Nephron (organoid): ENCODE measurements around the gene TRAPPC3.
"Not testable (repeated sequence)": the region's sequence is repeated elsewhere in the genome, so short reads cannot be mapped to it uniquely, and the experiment has no call there.

ENCODE experiments used
- H3K27ac Mint-ChIP-seq, 3 experiments: 2 replicates each; pipeline ENCODE4 v1.8.0; 2020; ENCODE audit warnings: mixed read lengths in 3 of 3, mild to moderate bottlenecking in 2 of 3, moderate library complexity in 1 of 3
- H3K27me3 Mint-ChIP-seq: 2 replicates; pipeline ENCODE4 v1.8.0; 2021; ENCODE audit warnings: low read depth, mild to moderate bottlenecking, moderate library complexity, mixed read lengths
- H3K36me3 Mint-ChIP-seq: 2 replicates; pipeline ENCODE4 v1.8.0; 2020; ENCODE audit warnings: low read depth, mixed read lengths
- H3K4me1 Mint-ChIP-seq: 2 replicates; pipeline ENCODE4 v1.8.0; 2020; ENCODE audit warnings: mixed read lengths
- H3K4me3 Mint-ChIP-seq, 3 experiments: 2 replicates each; pipeline ENCODE4 v1.8.0; 2020; ENCODE audit warnings: mild to moderate bottlenecking in 3 of 3, mixed read lengths in 3 of 3, moderate library complexity in 2 of 3
- H3K9me3 Mint-ChIP-seq: 2 replicates; pipeline ENCODE4 v1.8.0; 2020; ENCODE audit warnings: mixed read lengths
- CTCF ChIP-seq, 3 experiments: fragments of 200-600 bp; sonication (generic); IDR thresholded peaks; one replicate each; pipeline ENCODE4 v1.5.0; 2021; ENCODE audit warnings: antibody characterized with exemption in 3 of 3; ENCODE audit not compliant: unreplicated experiment in 3 of 3

The TRAPPC3 gene

GRCh38 chr1:36162680-36163239, 13.5 kb upstream of the TRAPPC3 start:
- no peak for TF ChIP-seq CTCF (IDR thresholded peaks at IDR 0.05; ENCODE audit: unreplicated experiment in 3 of 3)
- Mint-ChIP-seq H3K9me3 (no peaks in the 10 kb centered on the region), H3K4me1 (peaks cover 61% of the 10 kb centered on the region), H3K27me3 (no peaks in the 10 kb centered on the region), H3K4me3 (peak overlapping the region; percentile 74 to 79 (median 77)), H3K27ac (peak overlapping the region; percentile 76 to 91 (median 88)), H3K36me3 (peaks cover 27% of the 10 kb centered on the region)

GRCh38 chr1:36161641-36162531, 12.6 kb upstream of the TRAPPC3 start:
- H3K27ac Mint-ChIP-seq = peak overlapping the region; percentile 76 to 91 (median 88)
- no peak for TF ChIP-seq CTCF (IDR thresholded peaks at IDR 0.05; ENCODE audit: unreplicated experiment in 3 of 3)
- H3K36me3 Mint-ChIP-seq = peaks cover 23% of the 10 kb centered on the region
- H3K4me3 Mint-ChIP-seq = peak overlapping the region; percentile 74 to 79 (median 77)
- no peaks in the 10 kb centered on the region for H3K27me3 Mint-ChIP-seq
- H3K9me3 Mint-ChIP-seq = no peaks in the 10 kb centered on the region
- peaks cover 61% of the 10 kb centered on the region for H3K4me1 Mint-ChIP-seq

- Mint-ChIP-seq H3K36me3 (peaks cover 18% of the 10 kb centered on the region), H3K27me3 (no peaks in the 10 kb centered on the region), H3K4me3 (peak overlapping the region; percentile 74 to 79 (median 77)), H3K9me3 (no peaks in the 10 kb centered on the region), H3K4me1 (peaks cover 56% of the 10 kb centered on the region), H3K27ac (peak overlapping the region; percentile 76 to 91 (median 88))
- peak; percentile 17 to 31 (median 31) for TF ChIP-seq CTCF (IDR thresholded peaks at IDR 0.05; ENCODE audit: unreplicated experiment in 3 of 3)
Measured at GRCh38 chr1:36160949-36161485, 11.7 kb upstream of the TRAPPC3 start.

- Mint-ChIP-seq H3K27ac (peak overlapping the region; percentile 53 to 91 (median 88)), H3K4me1 (peaks cover 56% of the 10 kb centered on the region), H3K4me3 (peak overlapping the region in 2 of 3 experiments; percentile 64 to 79), H3K36me3 (peaks cover 18% of the 10 kb centered on the region), H3K27me3 (no peaks in the 10 kb centered on the region), H3K9me3 (no peaks in the 10 kb centered on the region)
- TF ChIP-seq CTCF (IDR thresholded peaks at IDR 0.05; ENCODE audit: unreplicated experiment in 3 of 3) = no peak
Measured at GRCh38 chr1:36160388-36160948, 11.2 kb upstream of the TRAPPC3 start.

GRCh38 chr1:36159614-36160387, 10.5 kb upstream of the TRAPPC3 start:
- no peak for TF ChIP-seq CTCF (IDR thresholded peaks at IDR 0.05; ENCODE audit: unreplicated experiment in 3 of 3)
- Mint-ChIP-seq H3K27me3 (no peaks in the 10 kb centered on the region), H3K4me1 (peaks cover 56% of the 10 kb centered on the region), H3K27ac (peak overlapping the region; percentile 54 to 88 (median 75)), H3K36me3 (peaks cover 17% of the 10 kb centered on the region), H3K9me3 (no peaks in the 10 kb centered on the region), H3K4me3 (peak overlapping the region; percentile 59 to 79 (median 64))

- H3K9me3 Mint-ChIP-seq, H3K36me3 Mint-ChIP-seq, H3K27me3 Mint-ChIP-seq: not testable (repeated sequence)
- peaks cover 63% of the 10 kb centered on the region for H3K4me1 Mint-ChIP-seq
- H3K27ac Mint-ChIP-seq = peak overlapping the region; percentile 93 to 98 (median 98)
- H3K4me3 Mint-ChIP-seq = peak overlapping the region; percentile 91 to 94 (median 93)
Measured at GRCh38 chr1:36158827-36159252, 9.6 kb upstream of the TRAPPC3 start.
